SK-N-SH treated with all-trans-retinoic acid at 6 μM for 48 hours (cell line): ENCODE results near the gene HSPA12A.

Experiments used
- ARNTL ChIP-seq: fragments of 450-650 bp; formaldehyde crosslinking; IDR thresholded peaks from 2 replicates; pipeline ENCODE4 v1.5.0; 2020; ENCODE audit warnings: low read depth, mild to moderate bottlenecking, moderate library complexity, borderline replicate concordance
- BACH2 ChIP-seq: fragments of 250-450 bp; sonication (Bioruptor Pico); IDR thresholded peaks from 2 replicates; pipeline ENCODE4 v1.9.0; 2021; ENCODE audit warnings: mild to moderate bottlenecking, borderline replicate concordance
- GLIS3 ChIP-seq: fragments of 250-450 bp; sonication (Bioruptor Pico); IDR thresholded peaks from 2 replicates; pipeline ENCODE4 v1.5.0; 2020; ENCODE audit warnings: mild to moderate bottlenecking, moderate library complexity
- PPARA ChIP-seq: fragments of 250-450 bp; sonication (Bioruptor Pico); IDR thresholded peaks from 2 replicates; pipeline ENCODE4 v1.5.0; 2020; ENCODE audit warnings: mild to moderate bottlenecking, borderline replicate concordance
- RARB ChIP-seq: fragments of 250-450 bp; sonication (Bioruptor Pico); IDR thresholded peaks from 2 replicates; pipeline ENCODE4 v1.8.0; 2021; ENCODE audit warnings: mild to moderate bottlenecking, moderate library complexity
- SNAI2 ChIP-seq: fragments of 250-450 bp; sonication (Bioruptor Pico); IDR thresholded peaks from 2 replicates; pipeline ENCODE4 v1.5.0; 2020; ENCODE audit warnings: mild to moderate bottlenecking, moderate library complexity
- TCF4 ChIP-seq: fragments of 250-450 bp; sonication (Bioruptor Pico); IDR thresholded peaks from 2 replicates; pipeline ENCODE4 v1.8.0; 2021; ENCODE audit warnings: mild to moderate bottlenecking, moderate library complexity, borderline replicate concordance
- TOX ChIP-seq: fragments of 250-450 bp; sonication (Bioruptor Pico); IDR thresholded peaks from 2 replicates; pipeline ENCODE4 v1.8.0; 2021; ENCODE audit warnings: mild to moderate bottlenecking, moderate library complexity, borderline replicate concordance
- ZC3H10 ChIP-seq: fragments of 250-450 bp; sonication (Bioruptor Pico); IDR thresholded peaks from 2 replicates; pipeline ENCODE4 v1.5.1; 2021; ENCODE audit warnings: mild to moderate bottlenecking, moderate library complexity
- ZFP3 ChIP-seq: fragments of 250-450 bp; sonication (Bioruptor Pico); IDR thresholded peaks from 2 replicates; pipeline ENCODE4 v1.5.0; 2020; ENCODE audit warnings: mild to moderate bottlenecking, moderate library complexity
- ZNF565 ChIP-seq: fragments of 450-650 bp; formaldehyde crosslinking; conservative IDR thresholded peaks from 2 replicates; pipeline ENCODE4 v1.5.0; 2020; ENCODE audit warnings: low read depth, mild to moderate bottlenecking, moderate library complexity
- ZNF70 ChIP-seq: fragments of 450-650 bp; formaldehyde crosslinking; IDR thresholded peaks from 2 replicates; pipeline ENCODE4 v1.5.0; 2020; ENCODE audit warnings: mild to moderate bottlenecking, moderate library complexity
- TF ChIP-seq, protein P1 (sequence below): fragments of 250-450 bp; sonication (Bioruptor Pico); IDR thresholded peaks from 2 replicates; pipeline ENCODE4 v1.8.0; 2020; ENCODE audit warnings: mild to moderate bottlenecking, moderate library complexity, borderline replicate concordance
- TF ChIP-seq, protein P2 (sequence below): fragments of 250-450 bp; sonication (Bioruptor Pico); IDR thresholded peaks from 2 replicates; pipeline ENCODE4 v1.5.1; 2020; ENCODE audit warnings: low read depth, mild to moderate bottlenecking, moderate library complexity

DNA sequence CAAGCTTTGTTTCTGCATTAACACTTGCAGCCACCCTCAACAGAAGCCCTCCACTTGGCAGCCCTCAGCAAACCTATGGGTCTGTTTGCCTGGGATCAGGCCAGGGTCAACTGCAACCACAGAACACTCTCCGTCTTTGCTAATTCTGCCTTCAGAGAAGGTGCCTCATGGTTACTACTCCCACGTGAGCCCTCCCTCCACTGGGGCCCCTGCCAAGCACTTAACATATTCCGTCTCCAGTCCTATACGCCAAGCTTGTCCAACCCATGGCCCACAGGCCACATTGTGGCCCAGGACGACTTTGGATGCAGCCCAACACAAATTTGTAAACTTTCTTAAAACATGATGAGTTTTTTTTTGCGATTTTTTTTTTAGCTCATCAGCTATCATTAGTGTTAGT, 54.7 kb downstream of the HSPA12A start:
- TF ChIP-seq ZFP3 (no peak), TCF4 (CRISPR knock-in tag) (no peak), RARB (CRISPR knock-in tag) (no peak), GLIS3 (no peak), TOX (CRISPR knock-in tag) (no peak), ZC3H10 (no peak), ARNTL (CRISPR knock-in tag) (no peak), PPARA (CRISPR knock-in tag) (no peak), ZNF70 (CRISPR knock-in tag) (no peak), ZNF565 (CRISPR knock-in tag) (no peak), SNAI2 (CRISPR knock-in tag) (no peak), BACH2 (CRISPR knock-in tag) (no peak)
- TF ChIP-seq, protein P1, sequence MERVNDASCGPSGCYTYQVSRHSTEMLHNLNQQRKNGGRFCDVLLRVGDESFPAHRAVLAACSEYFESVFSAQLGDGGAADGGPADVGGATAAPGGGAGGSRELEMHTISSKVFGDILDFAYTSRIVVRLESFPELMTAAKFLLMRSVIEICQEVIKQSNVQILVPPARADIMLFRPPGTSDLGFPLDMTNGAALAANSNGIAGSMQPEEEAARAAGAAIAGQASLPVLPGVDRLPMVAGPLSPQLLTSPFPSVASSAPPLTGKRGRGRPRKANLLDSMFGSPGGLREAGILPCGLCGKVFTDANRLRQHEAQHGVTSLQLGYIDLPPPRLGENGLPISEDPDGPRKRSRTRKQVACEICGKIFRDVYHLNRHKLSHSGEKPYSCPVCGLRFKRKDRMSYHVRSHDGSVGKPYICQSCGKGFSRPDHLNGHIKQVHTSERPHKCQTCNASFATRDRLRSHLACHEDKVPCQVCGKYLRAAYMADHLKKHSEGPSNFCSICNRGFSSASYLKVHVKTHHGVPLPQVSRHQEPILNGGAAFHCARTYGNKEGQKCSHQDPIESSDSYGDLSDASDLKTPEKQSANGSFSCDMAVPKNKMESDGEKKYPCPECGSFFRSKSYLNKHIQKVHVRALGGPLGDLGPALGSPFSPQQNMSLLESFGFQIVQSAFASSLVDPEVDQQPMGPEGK (CRISPR knock-in tag) = no peak
- TF ChIP-seq, protein P2, sequence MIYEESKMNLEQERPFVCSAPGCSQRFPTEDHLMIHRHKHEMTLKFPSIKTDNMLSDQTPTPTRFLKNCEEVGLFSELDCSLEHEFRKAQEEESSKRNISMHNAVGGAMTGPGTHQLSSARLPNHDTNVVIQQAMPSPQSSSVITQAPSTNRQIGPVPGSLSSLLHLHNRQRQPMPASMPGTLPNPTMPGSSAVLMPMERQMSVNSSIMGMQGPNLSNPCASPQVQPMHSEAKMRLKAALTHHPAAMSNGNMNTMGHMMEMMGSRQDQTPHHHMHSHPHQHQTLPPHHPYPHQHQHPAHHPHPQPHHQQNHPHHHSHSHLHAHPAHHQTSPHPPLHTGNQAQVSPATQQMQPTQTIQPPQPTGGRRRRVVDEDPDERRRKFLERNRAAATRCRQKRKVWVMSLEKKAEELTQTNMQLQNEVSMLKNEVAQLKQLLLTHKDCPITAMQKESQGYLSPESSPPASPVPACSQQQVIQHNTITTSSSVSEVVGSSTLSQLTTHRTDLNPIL (CRISPR knock-in tag) = no peak
